Lung (tissue), 12 donors: ENCODE measurements around the gene MPV17. TPM values are rescaled to one million over a fixed set of nuclear protein-coding genes. Genes with fewer than 3 reads are reported as not detected.

Experiments used
- ATAC-seq: fragments of 200-7000 bp; cut with Tn5 transposase; one replicate; pipeline ENCODE4 v1.9.1; 2020; ENCODE audit warnings: moderate number of reproducible peaks; ENCODE audit not compliant: insufficient read depth, low FRiP score
- DNase-seq, 3 donors: peaks; one replicate each; pipeline ENCODE4 v3.0.0-alpha.2; 2013 to 2017
- H3K27ac ChIP-seq, 2 donors: one replicate each; pipeline ENCODE4 v1.5.1; 2013; ENCODE audit warnings: mild to moderate bottlenecking in 2 of 2, moderate library complexity in 2 of 2, control low read depth in 1 of 2, inconsistent platforms in 1 of 2, low read depth in 1 of 2, low read length in 1 of 2
- H3K27me3 ChIP-seq, 3 donors: one replicate each; pipeline ENCODE4 v1.5.1; 2013; ENCODE audit warnings: low read length in 2 of 3; ENCODE audit not compliant: control insufficient read depth in 3 of 3, insufficient read depth in 3 of 3
- H3K36me3 ChIP-seq, 4 donors: one replicate each; pipeline ENCODE4 v1.5.1; 2013; ENCODE audit warnings: low read length in 4 of 4, mild to moderate bottlenecking in 1 of 4, moderate library complexity in 1 of 4; ENCODE audit not compliant: control insufficient read depth in 4 of 4, insufficient read depth in 4 of 4
- H3K4me1 ChIP-seq, 5 donors: one replicate each; pipeline ENCODE4 v1.5.1; 2013; ENCODE audit warnings: low read length in 5 of 5, mild to moderate bottlenecking in 2 of 5, moderate library complexity in 1 of 5; ENCODE audit not compliant: control insufficient read depth in 5 of 5, insufficient read depth in 5 of 5
- H3K4me3 ChIP-seq: one replicate; pipeline ENCODE4 v1.5.1; 2013; ENCODE audit warnings: mild to moderate bottlenecking, control low read depth, moderate library complexity
- H3K9ac ChIP-seq, 2 donors: one replicate each; pipeline ENCODE4 v1.5.1; 2013; ENCODE audit warnings: low read length in 2 of 2, control low read depth in 1 of 2; ENCODE audit not compliant: insufficient read depth in 1 of 2
- H3K9me3 ChIP-seq, 4 donors: one replicate each; pipeline ENCODE4 v1.5.1; 2013; ENCODE audit warnings: low read length in 3 of 4, mild to moderate bottlenecking in 1 of 4, moderate library complexity in 1 of 4; ENCODE audit not compliant: control insufficient read depth in 4 of 4, insufficient read depth in 3 of 4
- WGBS, 2 donors: extraction: QIAGEN DNeasy Blood & Tissue Kit; methylation state at CpG; one replicate each; pipeline ENCODE4 v1.1.7; 2013; 5-methylcytosine and 5-hydroxymethylcytosine counted together
- polyA plus RNA-seq, 2 donors: library from polyadenylated mRNA; stranded (reverse); fragments of 200-250 nt; gene quantifications; one replicate each; pipeline ENCODE4 v1.2.1, GENCODE V29; 2013
- total RNA-seq, 2 donors: library from RNA; depleted of rRNA in 1 of 2; stranded (reverse); fragments of >200 nt in 1 of 2; gene quantifications; one replicate each; pipeline ENCODE4 v1.2.1, GENCODE V29; 2014 to 2021
- TF ChIP-seq, protein P1 (sequence below): IDR thresholded peaks from 2 replicates; pipeline ENCODE4 v1.5.1; 2012; ENCODE audit warnings: mild to moderate bottlenecking; ENCODE audit errors: control extremely low read depth, extremely low read depth
- donor health status: control.
- donor health status: control.
- donor health status: Bipolar disorder and iron deficiency.
- donor health status: healthy.
- donor health status: DM: yes; HTN: yes; CAD: no.

MPV17 gene
- total and polyA plus RNA-seq, 4 donors: 42.1 to 224 (median 98.7) TPM

DNA sequence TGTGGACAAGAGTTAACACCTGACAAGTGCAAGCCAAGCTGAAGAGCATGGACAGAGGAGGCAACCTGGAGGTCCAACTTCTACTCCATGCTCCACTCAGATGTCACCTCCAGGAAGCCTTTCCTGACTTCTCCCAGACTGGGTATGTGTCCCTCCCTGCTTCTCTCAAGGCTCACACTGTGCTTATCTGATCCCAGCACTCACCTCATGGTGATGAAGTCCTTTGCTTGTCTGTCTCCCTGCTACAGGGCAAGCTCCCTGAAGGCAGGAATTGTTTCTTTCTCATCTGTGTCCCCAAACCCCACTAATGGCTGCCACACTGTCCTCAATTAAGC lies 57.4 kb downstream of the MPV17 start:
- DNase-seq: no peak
- ATAC-seq: no peak
- Histone ChIP-seq H3K4me3 (no peak overlapping the region), H3K9ac (no peak overlapping the region), H3K9me3 (peaks cover 0 to 2% (median 0%) of the 10 kb centered on the region in 4 donors), H3K36me3 (no peaks in the 10 kb centered on the region), H3K27ac (no peak overlapping the region), H3K4me1 (peaks cover 0 to 19% (median 4%) of the 10 kb centered on the region in 5 donors), H3K27me3 (peaks cover 0 to 64% (median 49%) of the 10 kb centered on the region in 3 donors)
- TF ChIP-seq, protein P1, sequence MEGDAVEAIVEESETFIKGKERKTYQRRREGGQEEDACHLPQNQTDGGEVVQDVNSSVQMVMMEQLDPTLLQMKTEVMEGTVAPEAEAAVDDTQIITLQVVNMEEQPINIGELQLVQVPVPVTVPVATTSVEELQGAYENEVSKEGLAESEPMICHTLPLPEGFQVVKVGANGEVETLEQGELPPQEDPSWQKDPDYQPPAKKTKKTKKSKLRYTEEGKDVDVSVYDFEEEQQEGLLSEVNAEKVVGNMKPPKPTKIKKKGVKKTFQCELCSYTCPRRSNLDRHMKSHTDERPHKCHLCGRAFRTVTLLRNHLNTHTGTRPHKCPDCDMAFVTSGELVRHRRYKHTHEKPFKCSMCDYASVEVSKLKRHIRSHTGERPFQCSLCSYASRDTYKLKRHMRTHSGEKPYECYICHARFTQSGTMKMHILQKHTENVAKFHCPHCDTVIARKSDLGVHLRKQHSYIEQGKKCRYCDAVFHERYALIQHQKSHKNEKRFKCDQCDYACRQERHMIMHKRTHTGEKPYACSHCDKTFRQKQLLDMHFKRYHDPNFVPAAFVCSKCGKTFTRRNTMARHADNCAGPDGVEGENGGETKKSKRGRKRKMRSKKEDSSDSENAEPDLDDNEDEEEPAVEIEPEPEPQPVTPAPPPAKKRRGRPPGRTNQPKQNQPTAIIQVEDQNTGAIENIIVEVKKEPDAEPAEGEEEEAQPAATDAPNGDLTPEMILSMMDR: no peak

DNA sequence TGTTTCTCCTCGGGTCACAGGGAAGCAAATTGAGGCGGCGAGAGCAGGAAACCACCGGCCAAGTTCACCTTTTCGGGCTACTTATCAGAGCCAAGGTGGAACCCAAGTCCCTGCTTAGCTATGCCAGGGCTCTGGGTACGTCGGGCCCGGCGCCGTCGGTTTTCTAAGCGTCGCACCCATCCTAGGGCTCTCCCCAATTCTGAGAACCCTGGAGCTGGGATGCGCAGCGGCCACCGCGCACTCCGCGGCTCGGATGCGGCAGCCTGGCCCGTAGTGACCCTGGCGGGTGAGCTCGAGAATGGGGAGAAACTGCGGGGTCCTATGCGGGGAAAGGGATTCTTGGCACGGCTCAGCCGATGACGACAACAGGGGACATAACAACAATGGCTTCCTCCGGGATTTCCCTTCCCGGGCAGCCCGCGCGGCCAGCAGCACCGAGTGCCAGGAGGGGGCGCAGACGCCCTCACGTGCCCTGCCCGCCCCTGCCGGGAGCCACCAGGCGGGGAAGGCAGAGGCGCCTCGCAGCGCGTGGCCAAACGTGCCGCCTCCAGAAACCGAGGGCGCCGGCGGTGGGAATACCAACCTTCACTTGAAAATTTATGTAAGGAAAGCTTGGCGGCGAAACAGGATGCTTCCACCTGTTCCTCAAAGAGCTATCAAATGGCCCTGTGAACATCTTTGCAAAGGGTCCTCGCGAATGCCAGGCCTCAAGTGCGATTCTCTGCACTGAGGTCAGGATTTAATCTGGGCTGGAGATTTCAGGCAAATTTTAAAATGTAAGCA lies 58.0 kb downstream of the MPV17 start:
- H3K4me3 ChIP-seq: no peak overlapping the region
- H3K9me3 ChIP-seq: peaks cover 0 to 2% (median 0%) of the 10 kb centered on the region in 4 donors
- peaks cover 0 to 65% (median 51%) of the 10 kb centered on the region in 3 donors for H3K27me3 ChIP-seq
- 4 to 5% methylated on average over 56 of the region's 56 CpGs for WGBS, 2 donors
- H3K27ac ChIP-seq: peak overlapping the region in 1 of 2 donors; percentile 21
- TF ChIP-seq, protein P1: peak; percentile 48
- peaks cover 0 to 19% (median 4%) of the 10 kb centered on the region in 5 donors for H3K4me1 ChIP-seq
- ATAC-seq: peak; percentile 37
- H3K9ac ChIP-seq: no peak overlapping the region
- DNase-seq: peak; percentile 63 to 77 (median 69)
- H3K36me3 ChIP-seq: no peaks in the 10 kb centered on the region

DNA sequence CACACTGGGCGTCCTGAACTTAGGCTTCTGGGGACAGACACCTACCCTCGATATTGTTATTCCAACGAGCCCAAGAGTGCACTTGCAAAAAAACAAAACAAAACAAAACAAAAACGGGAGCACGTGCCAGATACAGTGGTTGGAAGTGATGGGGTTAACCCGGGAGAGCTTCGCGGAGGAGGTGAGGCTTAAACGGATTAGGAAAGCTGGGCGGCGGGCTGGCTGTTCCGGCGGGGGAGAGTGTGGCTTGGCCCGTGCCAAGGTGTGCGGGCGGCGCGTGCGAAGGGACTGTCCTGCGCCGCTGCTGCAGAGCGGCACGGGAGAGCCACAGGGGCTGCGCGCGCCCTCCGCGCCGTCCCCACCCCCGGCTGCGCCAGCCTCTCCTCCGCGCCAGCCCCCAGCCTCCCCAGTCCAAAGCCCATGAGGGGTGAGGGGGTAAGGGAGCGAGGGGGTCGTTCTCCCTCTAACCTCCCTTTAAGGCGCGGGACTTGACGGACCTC lies 58.6 kb downstream of the MPV17 start:
- DNase-seq (no peak), ATAC-seq (no peak)
- H3K27ac ChIP-seq: peak overlapping the region in 1 of 2 donors; percentile 21
- peaks cover 0 to 19% (median 4%) of the 10 kb centered on the region in 5 donors for H3K4me1 ChIP-seq
- H3K9me3 ChIP-seq: peaks cover 0 to 2% (median 0%) of the 10 kb centered on the region in 4 donors
- H3K27me3 ChIP-seq: peaks cover 0 to 68% (median 56%) of the 10 kb centered on the region in 3 donors
- no peak overlapping the region for H3K4me3 ChIP-seq
- H3K9ac ChIP-seq: no peak overlapping the region
- 0 to 2% methylated on average over 33 to 38 of the region's 38 CpGs for WGBS, 2 donors
- no peaks in the 10 kb centered on the region for H3K36me3 ChIP-seq
- TF ChIP-seq, protein P1: no peak
